Common myeloid progenitor, CD34-positive (primary cell): ENCODE data around the gene ZGPAT.

Experiments used
- CTCF ChIA-PET: fragments of 350-600 bp; sonication (Branson Sonifier 250); formaldehyde crosslinking; loops from one replicate; lab custom pipeline; 2021; ENCODE audit warnings: antibody characterized with exemption; lab: Charles Lee
- POLR2A ChIA-PET: fragments of 350-600 bp; sonication (Branson Sonifier 250); formaldehyde crosslinking; loops from one replicate; lab custom pipeline; 2021; ENCODE audit warnings: antibody characterized with exemption; lab: Charles Lee
- DNase-seq, 3 donors: peaks; one replicate each; pipeline versions ENCODE4 v3.0.0 to v3.0.0-alpha.2; 2013
- H3K27ac ChIP-seq, 2 experiments: 1 replicate in 1 of 2; 2 replicates in 1 of 2; pipeline ENCODE4 v1.7.0; 2013; ENCODE audit warnings: inconsistent platforms in 2 of 2, low read length in 2 of 2, mild to moderate bottlenecking in 2 of 2, low read depth in 1 of 2, moderate library complexity in 1 of 2; ENCODE audit not compliant: severe bottlenecking in 2 of 2, insufficient read depth in 1 of 2, poor library complexity in 1 of 2
- H3K27me3 ChIP-seq, 5 experiments: replicated peaks in 2 of 5; 1 replicate in 3 of 5; 2 replicates in 2 of 5; pipeline versions ENCODE4 v1.6.1 to v1.7.0; 2013; ENCODE audit warnings: low read length in 4 of 5, mild to moderate bottlenecking in 2 of 5, moderate library complexity in 2 of 5, inconsistent platforms in 1 of 5; ENCODE audit not compliant: insufficient read depth in 5 of 5, control insufficient read depth in 4 of 5
- H3K36me3 ChIP-seq, 4 experiments: 1 replicate in 2 of 4; 2 replicates in 2 of 4; pipeline versions ENCODE4 v1.6.1 to v1.7.0; 2013; ENCODE audit warnings: low read length in 3 of 4, control low read depth in 1 of 4, mild to moderate bottlenecking in 1 of 4; ENCODE audit not compliant: control insufficient read depth in 4 of 4, insufficient read depth in 4 of 4
- H3K4me1 ChIP-seq, 4 experiments: 1 replicate in 3 of 4; 2 replicates in 1 of 4; pipeline versions ENCODE4 v1.6.1 to v1.7.1; 2013; ENCODE audit warnings: low read length in 3 of 4, mild to moderate bottlenecking in 3 of 4, control low read depth in 1 of 4, inconsistent platforms in 1 of 4, moderate library complexity in 1 of 4; ENCODE audit not compliant: control insufficient read depth in 4 of 4, insufficient read depth in 4 of 4; ENCODE audit errors: control extremely low read depth in 1 of 4
- H3K4me3 ChIP-seq, 7 experiments: 1 replicate in 4 of 7; 2 replicates in 3 of 7; pipeline versions ENCODE4 v1.5.1 to v1.7.0; 2013; ENCODE audit warnings: mild to moderate bottlenecking in 7 of 7, low read length in 6 of 7, moderate library complexity in 6 of 7, inconsistent platforms in 2 of 7, low read depth in 2 of 7, control low read depth in 1 of 7; ENCODE audit not compliant: insufficient read depth in 4 of 7, control insufficient read depth in 1 of 7; ENCODE audit errors: extremely low read depth in 1 of 7
- H3K9me3 ChIP-seq, 5 experiments: 1 replicate in 4 of 5; 2 replicates in 1 of 5; pipeline versions ENCODE4 v1.6.1 to v1.7.1; 2013; ENCODE audit warnings: low read length in 4 of 5, mild to moderate bottlenecking in 2 of 5, inconsistent platforms in 1 of 5, low read depth in 1 of 5, moderate library complexity in 1 of 5; ENCODE audit not compliant: control insufficient read depth in 4 of 5, insufficient read depth in 2 of 5; ENCODE audit errors: control extremely low read depth in 1 of 5
- WGBS: methylation state at CpG from one replicate; pipeline ENCODE4 v1.1.5; 2013; ENCODE audit not compliant: insufficient coverage; 5-methylcytosine and 5-hydroxymethylcytosine counted together

The ZGPAT gene

DNA sequence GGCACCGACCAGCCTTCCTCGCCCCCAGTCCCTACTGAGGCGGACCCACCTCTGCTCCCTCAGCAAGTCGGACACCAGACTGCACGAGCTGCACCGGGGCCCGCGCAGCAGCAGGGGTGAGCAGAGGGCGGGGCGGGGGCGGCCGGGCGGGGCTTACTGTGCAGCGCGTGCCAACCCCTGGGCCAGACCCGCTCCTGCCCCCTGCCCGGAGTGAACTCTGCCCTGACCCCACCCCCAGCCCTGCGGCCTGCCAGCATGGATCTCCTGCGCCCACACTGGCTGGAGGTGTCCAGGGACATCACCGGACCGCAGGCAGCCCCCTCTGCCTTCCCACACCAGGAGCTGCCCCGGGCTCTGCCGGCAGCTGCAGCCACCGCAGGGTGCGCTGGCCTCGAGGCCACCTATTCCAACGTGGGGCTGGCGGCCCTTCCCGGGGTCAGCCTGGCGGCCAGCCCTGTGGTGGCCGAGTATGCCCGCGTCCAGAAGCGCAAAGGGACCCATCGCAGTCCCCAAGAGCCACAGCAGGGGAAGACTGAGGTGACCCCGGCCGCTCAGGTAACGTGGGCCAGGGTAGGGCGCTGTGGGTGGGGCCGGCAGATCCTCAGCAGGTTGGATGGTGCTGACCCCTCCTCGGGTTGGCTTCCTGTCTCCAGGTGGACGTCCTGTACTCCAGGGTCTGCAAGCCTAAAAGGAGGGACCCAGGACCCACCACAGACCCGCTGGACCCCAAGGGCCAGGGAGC is 30.3 kb downstream of the ZGPAT start:
- H3K4me1 ChIP-seq: peaks cover 0 to 51% (median 42%) of the 10 kb centered on the region in 4 experiments
- no peak overlapping the region for H3K27ac ChIP-seq
- peak overlapping the region in 4 of 7 experiments; percentile 19 to 74 (median 52) for H3K4me3 ChIP-seq
- H3K9me3 ChIP-seq: no peaks in the 10 kb centered on the region
- DNase-seq: peak in 1 of 3 donors; percentile 38
- peaks cover 2 to 36% (median 23%) of the 10 kb centered on the region in 4 experiments for H3K36me3 ChIP-seq
- 19% methylated on average over 38 of the region's 43 CpGs for WGBS
- POLR2A ChIA-PET: interaction anchor here (0.5 kb wide), 1 partner anchor 15 kb away, joined by 3 read pairs; no protein-coding TSS in a partner anchor
- CTCF ChIA-PET: no interaction called here
- H3K27me3 ChIP-seq: peaks cover 0 to 5% (median 0%) of the 10 kb centered on the region in 5 experiments

DNA sequence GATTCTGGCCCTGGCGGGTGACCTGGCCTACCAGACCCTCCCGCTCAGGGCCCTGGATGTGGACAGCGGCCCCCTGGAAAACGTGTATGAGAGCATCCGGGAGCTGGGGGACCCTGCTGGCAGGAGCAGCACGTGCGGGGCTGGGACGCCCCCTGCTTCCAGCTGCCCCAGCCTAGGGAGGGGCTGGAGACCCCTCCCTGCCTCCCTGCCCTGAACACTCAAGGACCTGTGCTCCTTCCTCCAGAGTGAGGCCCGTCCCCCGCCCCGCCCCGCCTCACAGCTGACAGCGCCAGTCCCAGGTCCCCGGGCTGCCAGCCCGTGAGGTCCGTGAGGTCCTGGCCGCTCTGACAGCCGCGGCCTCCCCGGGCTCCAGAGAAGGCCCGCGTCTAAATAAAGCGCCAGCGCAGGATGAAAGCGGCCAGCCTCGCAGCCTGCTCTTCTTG is 30.9 kb downstream of the ZGPAT start:
- peaks cover 0 to 51% (median 42%) of the 10 kb centered on the region in 4 experiments for H3K4me1 ChIP-seq
- no peaks in the 10 kb centered on the region for H3K9me3 ChIP-seq
- ChIA-PET CTCF (no interaction called here), POLR2A (interaction anchor here (1.4 kb wide), 1 partner anchor 127 kb away, joined by 3 read pairs; the partner anchor contains the start of gene TPD52L2)
- 9% methylated on average over 26 of the region's 26 CpGs for WGBS
- DNase-seq: peak in 2 of 3 donors; percentile 45 to 55
- no peak overlapping the region for H3K27ac ChIP-seq
- H3K27me3 ChIP-seq: peaks cover 0 to 5% (median 0%) of the 10 kb centered on the region in 5 experiments
- peak overlapping the region in 3 of 7 experiments; percentile 55 to 74 (median 69) for H3K4me3 ChIP-seq
- peaks cover 0 to 36% (median 20%) of the 10 kb centered on the region in 4 experiments for H3K36me3 ChIP-seq

DNA sequence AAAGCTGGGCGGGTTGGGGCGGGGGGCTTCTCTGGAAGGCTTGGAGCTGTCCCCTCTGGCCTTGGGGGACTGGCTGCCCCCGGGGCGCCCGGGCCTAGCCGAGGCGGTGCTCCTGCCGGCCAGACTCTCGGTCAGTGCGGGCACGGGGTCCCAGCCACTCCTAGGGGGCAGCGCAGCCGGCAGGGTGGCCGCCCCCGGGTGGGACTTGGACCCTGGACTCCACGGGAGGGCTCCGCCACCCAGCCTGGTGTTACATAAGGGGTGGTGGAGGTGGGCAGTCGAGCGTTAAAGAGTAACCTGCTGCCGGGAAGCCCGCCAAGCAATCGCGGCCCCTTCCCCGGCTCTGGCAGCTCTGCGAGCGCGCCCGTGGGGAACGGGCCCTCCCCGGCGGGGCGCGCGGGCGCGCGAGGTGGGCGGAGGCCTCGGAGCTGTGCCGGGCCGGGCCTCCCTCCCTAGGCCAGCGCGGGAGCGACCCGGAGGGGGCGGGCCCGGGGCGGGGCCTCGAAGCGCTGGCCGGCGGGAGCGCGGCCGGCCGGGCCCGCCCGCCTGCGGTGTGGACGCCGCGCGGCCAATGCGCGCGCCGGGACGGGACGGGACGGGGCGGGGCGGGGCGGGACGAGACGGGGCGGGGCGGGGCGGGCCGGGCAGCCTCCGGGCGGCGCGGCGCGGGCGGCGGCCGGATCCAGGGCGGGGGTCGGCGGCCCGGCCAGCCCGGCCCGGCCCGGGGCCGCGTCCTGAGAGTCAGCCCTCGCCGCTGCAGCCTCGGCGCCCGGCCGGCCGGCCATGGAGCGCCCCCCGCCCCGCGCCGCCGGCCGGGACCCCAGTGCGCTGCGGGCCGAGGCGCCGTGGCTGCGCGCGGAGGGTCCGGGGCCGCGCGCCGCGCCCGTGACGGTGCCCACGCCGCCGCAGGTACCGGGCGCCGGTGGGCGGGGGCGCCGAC is 31.6 kb downstream of the ZGPAT start, which contains the start of gene SLC2A4RG:
TSS of gene SLC2A4RG (plus strand) at position 647 of the 940 bp plus-strand sequence. CDS start at position 784, 137 bp downstream.
- peaks cover 0 to 5% (median 0%) of the 10 kb centered on the region in 5 experiments for H3K27me3 ChIP-seq
- peak within 1 kb of the TSS; percentile 50 to 74 (median 69) for H3K4me3 ChIP-seq
- ChIA-PET POLR2A (interaction anchor here (1.4 kb wide), 1 partner anchor 126 kb away, joined by 3 read pairs; the partner anchor contains the start of gene TPD52L2), CTCF (no interaction called here)
- WGBS: 0% methylated on average over 77 of the region's 136 CpGs
- peak within 1 kb of the TSS in 1 of 2 experiments; percentile 34 for H3K27ac ChIP-seq
- H3K4me1 ChIP-seq: peaks cover 0 to 51% (median 42%) of the 10 kb centered on the region in 4 experiments
- peak; percentile 54 to 64 (median 55) for DNase-seq
- H3K36me3 ChIP-seq: peaks cover 0 to 29% (median 15%) of the 10 kb centered on the region in 4 experiments
- H3K9me3 ChIP-seq: no peaks in the 10 kb centered on the region

DNA sequence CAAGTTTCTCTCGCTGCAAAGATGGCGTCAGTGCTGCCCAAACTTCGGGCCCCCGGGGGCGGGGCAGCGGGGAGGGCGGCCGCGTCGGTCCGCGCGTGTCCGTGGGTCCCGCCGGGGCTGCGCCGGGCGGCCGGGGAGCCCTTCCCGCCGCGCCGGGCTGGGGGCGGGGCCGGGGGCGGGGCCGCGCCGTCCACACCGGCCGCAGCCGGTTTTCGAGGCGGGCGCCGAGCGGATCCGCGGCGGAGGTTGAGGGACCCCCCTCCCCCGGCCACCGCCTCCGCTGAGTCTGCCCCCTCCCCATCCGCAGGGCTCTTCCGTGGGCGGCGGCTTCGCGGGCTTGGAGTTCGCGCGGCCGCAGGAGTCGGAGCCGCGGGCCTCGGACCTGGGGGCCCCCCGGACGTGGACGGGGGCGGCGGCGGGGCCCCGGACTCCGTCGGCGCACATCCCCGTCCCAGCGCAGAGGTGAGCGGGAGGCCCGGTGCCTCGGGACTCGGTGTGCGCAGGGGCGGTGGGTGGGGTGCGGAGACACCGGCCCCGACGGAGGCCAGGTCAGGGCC is 32.3 kb downstream of the ZGPAT start:
- ChIA-PET POLR2A (interaction anchor here (0.6 to 1.4 kb wide), 2 partner anchors 125 to 139 kb away, joined by 3 to 4 read pairs; partner anchors contain the start of gene TPD52L2), CTCF (interaction anchor here (0.7 to 2.4 kb wide), 5 partner anchors 18 to 46 kb away, joined by 3 to 8 read pairs (median 3); partner anchors contain the start of genes ARFRP1 and ZGPAT)
- under 1% methylated on average over 54 of the region's 80 CpGs for WGBS
- peaks cover 0 to 5% (median 0%) of the 10 kb centered on the region in 5 experiments for H3K27me3 ChIP-seq
- H3K27ac ChIP-seq: peak overlapping the region in 1 of 2 experiments; percentile 34
- peaks cover 0 to 26% (median 13%) of the 10 kb centered on the region in 4 experiments for H3K36me3 ChIP-seq
- DNase-seq: peak in 2 of 3 donors; percentile 31 to 48
- peak overlapping the region; percentile 50 to 70 (median 69) for H3K4me3 ChIP-seq
- H3K4me1 ChIP-seq: peaks cover 0 to 51% (median 42%) of the 10 kb centered on the region in 4 experiments
- no peaks in the 10 kb centered on the region for H3K9me3 ChIP-seq

DNA sequence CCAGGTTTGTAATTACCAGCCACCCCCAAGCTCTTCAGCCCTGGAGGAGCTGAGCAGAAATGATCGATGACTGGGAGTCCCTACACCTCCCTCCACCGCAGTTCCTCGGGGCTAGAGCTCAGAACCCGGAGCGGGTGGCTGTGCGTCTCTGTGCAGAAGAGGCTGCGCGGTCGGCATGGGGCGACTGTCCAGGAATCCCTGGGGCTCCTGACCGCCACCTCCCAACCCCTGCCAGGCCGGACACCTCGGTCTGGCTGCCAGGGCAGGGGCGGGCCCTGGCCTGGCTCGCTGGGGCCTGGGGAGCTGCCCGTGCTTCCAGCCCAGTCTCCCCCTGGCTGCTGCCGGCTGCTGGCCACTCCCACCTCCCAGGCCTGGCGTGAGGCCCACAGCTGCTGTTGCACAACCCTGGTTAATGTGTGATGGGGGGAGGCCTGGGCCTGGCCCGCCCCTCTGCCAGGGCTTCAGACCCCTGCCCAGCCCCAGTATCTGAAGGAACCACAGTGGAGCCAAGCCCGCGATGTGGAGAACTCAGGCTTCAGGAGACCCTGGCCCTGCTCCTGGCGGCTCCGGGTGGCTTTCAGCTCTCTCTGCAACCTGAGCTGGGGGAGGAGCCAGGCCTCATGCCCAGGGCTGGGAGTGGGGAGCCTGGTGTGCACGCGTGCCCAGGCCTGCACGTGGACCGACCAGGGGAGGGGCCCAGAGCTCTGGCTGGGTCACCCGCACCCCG is 33.0 kb downstream of the ZGPAT start:
- Histone ChIP-seq H3K9me3 (no peaks in the 10 kb centered on the region), H3K27ac (peak overlapping the region in 1 of 2 experiments; percentile 34), H3K4me3 (peak overlapping the region; percentile 50 to 70 (median 69)), H3K4me1 (peaks cover 0 to 47% (median 42%) of the 10 kb centered on the region in 4 experiments), H3K36me3 (peaks cover 0 to 27% (median 11%) of the 10 kb centered on the region in 4 experiments), H3K27me3 (peaks cover 0 to 5% (median 0%) of the 10 kb centered on the region in 5 experiments)
- POLR2A ChIA-PET: interaction anchor here (0.6 kb wide), 1 partner anchor 140 kb away, joined by 4 read pairs; no protein-coding TSS in a partner anchor
- DNase-seq: peak; percentile 54 to 78 (median 76)
- WGBS: 8% methylated on average over 15 of the region's 29 CpGs
- CTCF ChIA-PET: interaction anchor here (0.7 to 2.4 kb wide), 5 partner anchors 18 to 45 kb away, joined by 3 to 8 read pairs (median 3); partner anchors contain the start of genes ARFRP1 and ZGPAT
